GM18505 (cell line): ENCODE measurements around the gene FAM98C.

ENCODE experiments used
- ATAC-seq: cut with Tn5 transposase; IDR thresholded peaks from one replicate; pipeline ENCODE4 v1.9.1; 2021; ENCODE audit not compliant: unreplicated experiment
- POLR2A ChIP-seq: IDR thresholded peaks from 4 replicates; pipeline ENCODE4 v1.6.1; 2011; ENCODE audit warnings: borderline replicate concordance; ENCODE audit not compliant: insufficient read depth, insufficient read length; ENCODE audit errors: extremely low read depth

The FAM98C gene

GRCh38 chr19:38437917-38438316 lies 35.0 kb downstream of the FAM98C start:
- no peak for TF ChIP-seq POLR2A

GRCh38 chr19:38440592-38440991 lies 37.7 kb downstream of the FAM98C start:
- TF ChIP-seq POLR2A = no peak
- no peak for ATAC-seq

More at GRCh38 chr19:38437917-38438316, 35.0 kb downstream of the FAM98C start:
- ATAC-seq = no peak

GRCh38 chr19:38441657-38442348 lies 38.9 kb downstream of the FAM98C start:
- no peak for ATAC-seq
- TF ChIP-seq POLR2A = no peak

GRCh38 chr19:38442736-38443135 lies 39.8 kb downstream of the FAM98C start:
- TF ChIP-seq POLR2A = no peak
- no peak for ATAC-seq

- TF ChIP-seq POLR2A = no peak
- ATAC-seq = no peak
Measured at GRCh38 chr19:38443458-38443999, 40.6 kb downstream of the FAM98C start.

- no peak for TF ChIP-seq POLR2A
- ATAC-seq = no peak
Measured at GRCh38 chr19:38444026-38444425, 41.1 kb downstream of the FAM98C start.

- TF ChIP-seq POLR2A = no peak
- ATAC-seq = no peak
Measured at GRCh38 chr19:38445362-38445761, 42.5 kb downstream of the FAM98C start.

GRCh38 chr19:38448225-38448624 lies 45.3 kb downstream of the FAM98C start:
- no peak for ATAC-seq
- no peak for TF ChIP-seq POLR2A

GRCh38 chr19:38449518-38449917 lies 46.6 kb downstream of the FAM98C start:
- ATAC-seq = no peak
- no peak for TF ChIP-seq POLR2A

GRCh38 chr19:38451036-38451435 lies 48.1 kb downstream of the FAM98C start:
- no peak for TF ChIP-seq POLR2A
- ATAC-seq = no peak

GRCh38 chr19:38451629-38452028 lies 48.7 kb downstream of the FAM98C start:
- no peak for TF ChIP-seq POLR2A
- ATAC-seq = no peak

GRCh38 chr19:38452430-38453366 lies 49.8 kb downstream of the FAM98C start:
- no peak for ATAC-seq
- no peak for TF ChIP-seq POLR2A

GRCh38 chr19:38453596-38453995 lies 50.7 kb downstream of the FAM98C start:
- no peak for TF ChIP-seq POLR2A
- no peak for ATAC-seq
